Superior temporal gyrus (tissue), 1 donor: ENCODE measurements around the gene MFSD11.
"Not testable (repeated sequence)": the region's sequence is repeated elsewhere in the genome, so short reads cannot be mapped to it uniquely, and the experiment has no call there.

Experiments
- DNase-seq: peaks from one replicate; pipeline ENCODE4 v3.0.0-alpha.2; 2016; ENCODE audit errors: extremely low spot score

The MFSD11 gene

DNA sequence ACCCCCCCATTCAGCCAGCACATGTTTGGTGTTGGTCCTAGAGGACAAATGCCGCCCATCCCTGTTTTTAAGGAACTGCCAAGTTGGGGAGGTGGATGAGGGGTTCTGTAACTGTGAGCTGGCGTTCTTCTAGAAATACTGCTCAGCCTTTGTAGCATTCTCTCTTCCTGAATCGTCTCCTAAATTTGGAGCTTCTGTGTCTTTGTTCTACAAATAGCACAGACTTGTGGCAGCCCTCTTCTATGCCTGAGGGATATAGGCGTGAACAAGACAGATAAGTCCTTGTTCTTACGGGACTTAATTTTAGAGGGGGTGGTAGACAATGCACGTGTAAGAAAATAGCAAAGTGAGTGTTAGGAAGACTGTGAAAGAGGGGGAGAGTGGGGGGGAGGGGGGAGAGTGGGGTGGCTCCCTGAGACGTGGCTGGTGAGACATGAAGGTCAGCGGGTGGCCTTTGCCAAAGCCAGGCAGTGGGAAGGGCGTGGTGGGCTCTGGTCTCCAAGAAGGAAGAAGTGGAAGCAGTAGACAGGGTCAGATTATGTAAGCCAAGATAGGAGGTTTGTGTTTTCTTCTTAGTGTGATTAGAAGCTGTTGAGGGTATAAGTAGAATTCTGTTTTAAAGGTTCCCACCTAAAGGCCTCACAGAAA lies 9.9 kb downstream of the MFSD11 start:
- DNase-seq = peak; percentile 49

DNA sequence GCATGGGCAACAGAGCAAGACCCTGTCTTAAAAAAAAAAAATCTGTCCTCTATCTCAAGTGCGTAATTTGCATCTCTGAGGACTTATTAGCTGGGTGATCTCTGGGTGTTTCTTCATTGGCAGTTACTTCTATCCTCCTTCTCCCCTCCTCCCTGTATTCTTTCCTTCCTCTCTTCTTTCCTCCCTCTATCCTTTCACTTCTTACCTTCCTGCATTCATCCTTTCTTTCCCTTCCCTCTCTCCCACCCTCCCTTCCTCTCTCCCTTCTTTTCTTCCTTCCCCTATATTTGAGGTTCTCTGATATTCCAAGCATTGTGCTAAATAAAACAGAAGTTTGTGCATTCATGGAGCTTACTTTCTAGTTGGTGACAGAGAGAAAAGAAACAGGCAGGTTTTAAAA lies 10.7 kb downstream of the MFSD11 start:
- no peak for DNase-seq

DNA sequence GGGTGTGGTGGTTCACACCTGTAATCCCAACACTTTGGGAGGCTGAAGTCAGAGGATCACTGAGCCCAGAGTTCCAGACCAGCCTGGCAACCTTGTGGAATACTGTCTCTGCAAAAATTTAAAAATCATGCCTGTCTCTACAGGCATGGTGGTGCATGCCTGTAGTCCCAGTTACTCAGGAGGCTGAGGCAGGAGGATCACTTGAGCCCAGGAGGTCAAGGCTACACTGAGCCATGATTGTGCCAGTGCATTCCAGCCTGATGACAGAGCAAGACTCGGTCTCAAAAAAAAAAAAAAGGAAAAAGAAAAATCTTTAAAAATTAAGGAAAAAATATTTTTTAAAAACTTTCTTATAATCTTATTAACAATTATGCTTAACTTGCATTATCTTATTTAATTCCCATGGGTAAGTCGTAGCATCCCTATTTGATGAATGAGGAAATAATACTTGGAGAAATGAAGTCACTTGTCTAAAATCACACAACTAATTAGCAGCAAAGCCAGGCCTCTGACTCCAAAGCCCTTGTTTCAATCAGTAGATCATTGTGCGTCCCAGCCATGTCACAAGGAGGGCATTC lies 13.6 kb downstream of the MFSD11 start:
- DNase-seq = no peak

DNA sequence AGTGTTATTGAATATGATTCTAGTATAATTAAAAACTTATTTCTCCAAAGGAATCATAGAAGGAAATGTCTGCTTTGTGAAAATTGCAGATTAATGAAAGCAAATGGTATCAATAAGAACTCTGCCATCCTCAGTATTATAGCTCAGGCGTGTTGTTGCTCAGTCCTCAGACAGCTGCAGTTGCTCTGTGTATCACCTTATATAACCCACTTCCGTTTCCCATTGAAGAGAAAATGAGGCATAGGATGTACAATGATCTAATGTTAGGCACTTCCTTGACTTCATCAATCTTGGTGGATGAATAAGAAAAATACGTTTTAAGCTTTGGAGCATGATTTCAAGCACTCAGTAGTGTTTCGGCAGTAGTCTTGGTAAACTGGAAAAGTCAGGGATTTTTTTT lies 14.1 kb downstream of the MFSD11 start:
- no peak for DNase-seq

DNA sequence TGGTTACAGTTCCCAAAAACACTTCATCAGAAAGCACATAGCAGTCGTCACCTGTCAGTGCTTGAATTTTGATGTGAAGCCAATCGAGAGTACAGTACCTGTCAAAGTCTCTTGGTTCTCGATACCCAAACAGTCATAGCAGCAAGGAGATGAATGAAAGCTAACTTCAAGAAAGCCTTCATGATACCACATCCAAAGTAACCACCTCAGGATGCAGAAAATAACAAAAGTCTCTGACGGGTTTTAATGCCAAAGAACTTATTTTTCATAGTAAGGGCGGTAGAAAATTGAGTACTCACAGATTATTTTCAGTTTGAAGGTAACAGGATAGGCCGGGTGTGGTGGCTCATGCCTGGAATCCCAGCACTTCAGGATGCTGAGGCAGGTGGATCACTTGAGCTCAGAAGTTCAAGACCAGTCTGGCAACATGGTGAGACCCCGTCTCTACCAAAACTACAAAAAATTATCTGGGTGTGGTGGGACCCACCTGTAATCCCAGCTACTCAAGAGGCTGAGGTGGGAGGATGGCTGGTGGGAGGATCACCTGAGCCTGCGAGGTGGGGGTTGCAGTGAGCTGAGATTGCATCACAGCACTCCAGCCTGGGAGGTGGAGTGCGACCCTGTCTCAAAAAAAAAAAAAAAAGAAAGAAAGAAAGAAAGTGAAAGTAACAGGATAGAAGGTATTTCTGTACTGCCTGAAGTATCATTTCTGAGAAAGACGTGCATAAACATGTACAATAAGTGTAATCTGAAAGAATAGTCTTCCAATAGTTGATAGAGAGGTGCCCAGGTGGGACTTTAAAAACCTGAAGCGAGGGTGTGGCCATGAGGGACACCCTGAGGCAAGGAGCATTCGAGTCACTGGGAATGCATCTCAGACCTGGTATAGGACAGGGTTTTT lies 15.4 kb downstream of the MFSD11 start:
- DNase-seq = no peak

DNA sequence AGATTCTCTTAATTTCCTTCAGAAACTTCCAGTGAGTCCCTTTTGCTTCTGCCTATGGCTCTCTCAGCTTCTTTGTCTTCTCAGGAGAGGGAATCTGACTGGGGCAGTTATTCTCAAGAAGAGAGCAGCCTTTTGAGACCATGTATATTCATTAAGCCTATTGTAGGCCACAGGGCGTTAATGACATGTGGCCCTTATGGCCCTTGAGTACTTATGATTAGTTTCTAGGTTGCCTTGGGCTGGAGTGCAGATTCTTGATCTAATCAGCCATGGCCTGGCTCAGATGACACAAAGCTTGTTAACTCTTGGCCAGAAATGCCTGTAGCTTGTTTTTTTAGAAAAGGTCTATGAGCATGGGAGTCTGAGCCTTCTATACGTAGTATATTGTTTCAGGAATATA lies 17.4 kb downstream of the MFSD11 start:
- no peak for DNase-seq

DNA sequence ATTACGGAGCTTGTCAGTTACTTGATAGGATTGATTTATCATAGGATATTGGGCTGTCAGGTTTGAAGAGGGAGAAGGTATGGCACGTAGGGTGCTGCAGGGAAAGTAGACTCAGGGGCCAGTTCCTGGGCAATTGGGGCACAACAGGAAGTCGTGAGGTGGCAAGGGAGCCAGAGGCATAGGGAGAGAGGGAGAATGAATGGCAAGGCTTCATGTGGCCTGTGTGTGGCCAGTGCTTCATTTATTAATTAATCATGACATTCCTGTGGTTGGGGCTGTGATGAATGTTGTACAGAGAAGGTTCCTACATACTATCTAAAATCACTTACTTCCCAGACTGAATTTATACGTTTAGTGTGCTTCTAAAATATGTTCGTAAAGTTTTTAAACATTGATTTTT lies 19.3 kb downstream of the MFSD11 start:
- no peak for DNase-seq

DNA sequence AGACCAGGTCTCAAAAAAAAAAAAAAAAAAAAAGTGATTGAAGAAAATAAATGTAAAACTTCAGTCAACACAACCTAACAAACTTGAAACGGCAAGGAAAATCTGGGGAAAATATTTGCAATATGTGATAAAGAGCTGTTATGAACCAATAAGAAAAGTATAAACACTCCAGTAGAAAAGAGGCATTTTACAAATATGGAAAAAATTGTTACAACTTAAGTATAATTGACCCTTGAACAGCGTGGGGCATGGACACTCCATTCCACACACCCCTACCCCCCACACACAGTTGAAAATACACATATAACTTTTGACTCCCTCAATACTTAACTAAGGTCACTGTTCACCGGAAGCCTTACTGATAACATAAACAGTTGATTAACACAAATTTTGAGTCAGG lies 20.7 kb downstream of the MFSD11 start:
- no peak for DNase-seq

DNA sequence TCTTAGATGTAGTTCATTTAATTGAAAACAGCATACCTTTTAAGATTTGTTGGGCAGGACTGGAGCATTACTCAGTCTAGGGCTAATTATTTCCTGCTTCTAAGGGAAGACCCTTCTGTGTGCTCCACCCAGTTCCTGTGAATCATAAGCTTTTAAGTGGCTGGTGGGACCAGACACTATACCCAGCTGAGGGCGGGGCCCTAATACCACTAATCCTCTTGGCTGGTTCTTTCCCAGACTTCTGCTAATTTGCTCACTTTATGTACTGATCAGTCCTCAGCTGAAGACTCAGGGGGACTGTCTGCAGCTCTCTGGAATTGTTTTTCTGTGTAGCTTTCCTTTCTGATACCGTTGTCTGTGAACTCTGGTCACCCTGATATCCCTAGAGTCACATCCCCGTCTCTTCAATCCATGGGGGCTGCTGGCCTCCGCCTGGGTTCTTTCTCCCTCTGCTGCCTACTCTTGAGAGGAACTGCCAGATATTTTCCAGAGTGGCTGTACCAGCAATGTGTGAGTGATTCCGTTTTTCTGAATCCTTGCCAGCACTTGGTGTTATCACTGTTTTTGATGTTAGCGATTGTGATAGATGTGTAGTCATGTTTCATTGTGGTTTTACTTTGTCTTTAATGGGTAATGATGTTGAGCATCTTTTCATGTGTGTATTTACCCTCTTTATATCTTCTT lies 35.1 kb downstream of the MFSD11 start:
- no peak for DNase-seq

DNA sequence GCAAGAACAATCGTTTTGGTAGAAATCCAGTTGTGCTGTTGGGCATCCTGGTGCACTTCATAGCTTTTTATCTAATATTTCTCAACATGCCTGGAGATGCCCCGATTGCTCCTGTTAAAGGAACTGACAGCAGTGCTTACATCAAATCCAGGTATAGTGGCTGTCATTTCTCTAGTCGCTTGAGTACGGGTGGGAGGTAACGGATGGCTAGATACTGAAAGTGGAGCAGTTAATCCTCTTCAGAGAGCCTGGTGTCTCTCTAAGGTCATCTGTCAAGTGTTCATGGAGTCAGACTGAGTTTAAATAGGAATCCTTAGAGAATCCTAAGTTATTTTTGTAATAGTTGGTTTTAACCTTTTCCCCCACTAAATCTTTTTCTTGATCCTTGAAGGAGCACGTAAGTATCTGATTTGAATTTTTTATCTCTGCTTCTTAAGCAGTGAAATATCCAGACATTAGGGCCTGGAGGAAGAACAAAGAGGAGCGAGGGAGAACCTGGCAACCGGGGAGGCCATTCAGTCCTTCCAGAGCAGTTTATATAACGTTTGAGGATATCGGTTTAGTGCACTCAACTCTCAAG lies 37.2 kb downstream of the MFSD11 start:
- no peak for DNase-seq

DNA sequence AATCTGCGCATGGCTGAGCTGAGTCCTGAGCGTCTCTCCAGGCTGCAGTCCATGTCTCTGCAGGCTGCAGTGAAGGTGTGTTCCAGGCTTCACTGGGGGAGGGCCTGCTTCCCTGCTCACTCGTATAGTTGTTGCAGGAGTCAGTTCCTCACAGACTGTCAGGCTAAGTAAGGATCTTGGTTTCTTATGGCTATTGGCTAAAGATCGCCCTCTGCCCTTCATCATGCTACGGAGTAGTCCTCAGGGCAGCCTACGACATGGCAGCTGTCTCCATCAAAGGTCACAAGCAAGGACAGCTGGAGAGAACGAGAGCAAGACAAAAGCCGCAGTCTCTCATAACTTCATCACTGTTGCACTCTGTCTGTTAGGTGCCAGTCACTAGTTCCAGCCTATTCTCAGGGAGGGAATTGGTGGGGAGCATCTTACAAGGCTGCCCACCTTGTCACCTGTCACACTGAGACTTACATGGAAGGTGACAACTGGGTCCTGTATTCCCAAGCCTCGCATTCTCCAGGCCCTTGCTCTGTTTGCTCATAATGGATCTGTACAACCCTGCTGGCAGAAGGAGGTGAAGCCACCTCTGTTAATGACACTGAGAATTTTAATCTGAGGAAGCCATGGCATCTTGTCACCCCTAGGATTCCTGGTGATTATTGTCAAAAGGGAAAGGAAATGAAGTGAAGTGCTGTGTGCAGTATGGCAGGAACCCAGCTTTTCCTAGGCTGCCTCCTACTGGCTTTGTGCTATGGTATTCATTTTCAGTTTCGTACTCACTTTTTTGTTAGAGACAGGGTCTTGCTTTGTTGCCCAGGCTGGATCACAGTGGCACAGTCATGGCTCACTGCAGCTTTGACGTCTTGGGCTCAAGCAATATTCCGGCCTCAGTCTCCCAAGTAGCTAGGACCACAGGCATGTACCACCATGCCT lies 43.4 kb downstream of the MFSD11 start:
- DNase-seq = no peak

DNA sequence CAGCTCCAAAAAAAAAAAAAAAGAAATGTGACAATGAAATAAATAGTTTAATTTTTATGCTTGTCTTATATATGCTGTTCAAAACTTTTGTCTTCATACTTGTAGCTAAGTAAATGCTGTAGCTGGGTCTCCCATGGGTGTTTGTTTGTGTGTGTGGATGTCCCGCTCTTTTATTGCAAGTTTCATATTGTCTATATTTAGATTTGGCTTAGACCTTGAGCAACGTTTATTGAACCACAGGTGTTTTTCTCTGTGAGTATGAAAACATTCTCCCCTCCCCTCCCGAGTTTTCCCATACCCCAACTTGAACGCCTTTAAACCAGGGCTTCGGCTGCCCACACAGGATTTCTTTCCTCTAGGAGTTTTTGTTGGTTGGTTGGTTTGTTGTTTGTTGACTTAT lies 45.2 kb downstream of the MFSD11 start:
- no peak for DNase-seq

DNA sequence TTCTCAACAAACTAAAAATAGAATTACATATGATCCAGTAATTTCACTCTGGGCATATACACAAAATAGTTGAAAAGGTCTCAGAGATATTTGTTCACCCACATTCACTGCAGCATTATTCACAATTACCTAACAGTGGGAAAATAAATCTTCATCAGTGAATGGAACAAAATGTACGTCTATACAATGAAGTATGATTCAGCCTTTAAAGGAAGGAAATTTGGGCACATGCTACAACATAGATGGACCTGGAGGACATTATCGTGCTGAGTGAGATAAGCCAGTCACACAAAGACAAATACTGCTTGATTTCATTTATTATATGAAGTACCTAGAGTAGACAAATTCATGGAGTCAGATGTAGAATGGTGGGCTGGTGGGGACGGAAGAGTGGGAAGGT lies 47.0 kb downstream of the MFSD11 start:
- DNase-seq = no peak

DNA sequence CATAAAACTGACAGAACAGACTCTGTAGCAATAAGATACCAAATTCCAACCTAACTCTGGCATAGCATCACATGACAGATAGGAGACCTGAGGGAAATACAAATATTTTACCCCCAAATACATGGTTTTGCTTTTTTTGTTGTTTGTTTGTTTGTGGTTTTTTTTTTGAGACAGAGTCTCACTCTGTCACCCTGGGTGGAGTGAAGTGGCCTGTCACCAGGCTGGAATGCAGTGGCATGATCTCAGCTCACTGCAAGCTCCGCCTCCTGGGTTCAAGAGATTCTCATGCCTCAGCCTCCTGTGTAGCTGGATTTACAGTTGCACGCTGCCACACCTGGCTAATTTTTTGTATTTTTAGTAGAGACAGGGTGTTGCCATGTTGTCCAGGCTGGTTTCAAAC lies 49.9 kb downstream of the MFSD11 start:
- not testable (repeated sequence) for DNase-seq

DNA sequence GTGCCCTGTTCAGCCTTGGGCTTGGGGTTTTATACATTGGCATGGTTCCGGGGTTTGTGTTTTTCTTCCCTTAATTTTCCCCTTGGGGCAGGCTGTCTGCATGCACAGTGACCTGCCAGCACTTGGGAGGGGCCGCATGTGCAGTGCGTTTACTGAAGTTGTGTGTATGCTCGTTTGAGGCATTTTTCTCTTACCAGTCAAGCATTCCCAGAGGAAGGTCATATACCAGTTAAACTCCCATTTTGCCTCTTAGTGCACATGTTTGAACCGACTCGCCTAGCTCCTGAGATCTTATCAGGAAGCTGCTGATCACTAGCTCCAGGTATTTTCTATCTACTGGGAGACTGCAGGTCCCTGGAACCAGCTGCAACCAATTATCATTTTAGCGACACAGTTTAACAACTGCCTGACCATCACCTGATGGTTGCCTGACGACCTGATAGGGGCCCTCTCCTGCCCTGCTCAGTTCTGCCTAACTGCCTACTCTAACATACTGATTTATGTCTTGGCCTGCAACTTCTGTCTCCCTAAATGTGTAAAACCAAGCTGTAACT lies 51.4 kb downstream of the MFSD11 start:
- DNase-seq = no peak

DNA sequence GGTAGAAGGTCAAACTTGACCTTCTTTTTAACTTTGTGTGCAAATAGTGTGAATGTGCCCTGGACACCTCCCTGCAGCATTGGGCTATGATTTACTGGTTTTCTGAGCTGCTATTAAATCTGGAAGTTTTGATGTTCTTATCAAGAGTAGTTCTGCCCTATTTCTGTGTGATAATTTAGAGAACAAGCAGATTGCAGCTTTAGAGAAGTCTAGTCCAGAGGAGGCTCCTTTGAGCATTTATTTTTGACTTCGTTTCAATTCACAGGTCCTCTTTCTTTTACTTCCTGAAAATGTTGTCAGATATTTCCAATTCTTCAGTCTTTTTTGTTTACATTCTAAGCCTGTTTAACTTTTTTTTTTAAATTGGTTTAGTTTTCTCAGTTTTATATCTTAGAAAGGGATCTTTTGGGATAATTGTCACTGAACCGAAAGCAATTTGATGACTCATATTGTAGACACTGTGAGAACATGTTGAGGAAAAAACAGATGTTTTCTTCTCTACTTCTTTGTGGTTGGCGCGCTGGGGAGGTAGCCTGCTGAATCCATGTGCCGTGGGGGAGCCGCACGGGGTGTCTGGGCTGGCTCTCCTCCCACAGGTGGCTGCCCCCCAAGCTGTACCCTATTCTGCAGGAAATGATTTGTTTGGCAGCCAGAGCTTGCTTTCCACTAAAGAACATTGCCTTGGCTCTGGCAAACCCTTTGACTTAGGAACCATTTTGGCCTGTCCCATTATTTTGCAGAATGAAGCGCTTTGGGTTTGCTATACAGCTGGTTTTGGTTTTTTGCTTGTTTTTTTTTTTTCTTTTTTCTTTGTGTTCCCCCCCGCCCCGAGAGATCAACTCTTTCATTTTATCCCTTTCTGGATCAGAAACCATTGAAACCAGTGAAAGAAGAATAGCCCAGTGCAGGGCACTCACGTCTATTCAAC lies 53.4 kb downstream of the MFSD11 start:
- peak; percentile 61 for DNase-seq

DNA sequence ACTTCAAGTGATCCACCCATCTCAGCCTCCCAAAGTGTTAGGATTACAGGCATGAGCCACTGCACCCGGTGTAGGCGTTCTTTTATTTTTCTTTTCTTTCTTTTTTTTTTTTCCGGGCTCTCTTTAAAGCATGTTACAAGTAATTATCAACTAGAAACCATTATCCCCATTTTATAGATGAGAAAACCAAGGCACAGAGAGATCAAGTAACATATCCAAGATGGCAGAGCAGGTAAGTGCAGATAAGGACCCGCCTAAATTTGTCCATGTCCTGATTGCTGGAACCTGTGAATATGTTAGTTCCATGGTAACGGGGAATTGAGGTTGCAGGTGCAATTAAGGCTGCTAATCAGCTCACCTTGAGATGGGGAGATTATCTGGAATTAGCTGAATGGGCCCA lies 54.4 kb downstream of the MFSD11 start:
- no peak for DNase-seq

DNA sequence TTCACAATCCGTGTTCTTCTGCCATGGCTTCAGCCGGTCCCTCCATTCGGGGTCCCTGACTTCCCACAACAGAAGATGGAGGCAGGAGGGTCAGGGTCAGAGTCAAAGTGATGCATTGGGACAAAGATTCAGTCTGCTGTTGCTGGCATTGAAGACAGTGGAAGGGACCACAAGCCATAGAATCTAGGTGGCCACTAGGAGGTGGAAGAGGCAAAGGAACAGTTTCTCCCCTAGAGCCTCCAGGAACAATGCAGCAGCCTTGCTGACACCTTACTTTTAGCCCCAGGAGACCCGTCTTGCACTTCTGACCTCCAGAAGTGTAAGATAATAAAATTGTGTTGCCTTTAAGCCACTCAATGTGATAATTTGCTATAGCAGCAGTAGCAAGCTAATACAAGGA lies 55.9 kb downstream of the MFSD11 start:
- DNase-seq = no peak

DNA sequence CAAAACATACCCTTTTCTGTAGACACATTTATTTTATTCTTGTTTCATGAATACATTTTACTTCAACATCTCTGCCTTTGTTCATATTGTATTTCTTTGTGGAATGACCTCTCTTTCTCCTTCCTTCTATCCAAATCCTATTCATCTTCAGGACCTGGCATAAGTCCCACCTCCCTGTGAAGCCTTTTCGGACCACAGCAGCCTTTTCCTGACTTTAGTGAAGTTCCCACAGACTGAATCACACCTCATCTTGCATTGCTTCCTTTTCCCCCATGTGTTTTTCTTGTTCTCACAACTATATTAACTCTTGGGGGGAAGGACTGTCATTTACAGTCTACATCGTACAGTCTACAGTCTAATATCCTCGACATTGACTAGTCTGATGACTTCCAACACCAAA lies 58.2 kb downstream of the MFSD11 start:
- no peak for DNase-seq
